Subcutaneous adipose tissue (tissue), 4 donors: ENCODE measurements around the gene NECTIN2. TPM values are rescaled to one million over a fixed set of nuclear protein-coding genes. Genes with fewer than 3 reads are reported as not detected.
"Not testable (repeated sequence)": the region's sequence is repeated elsewhere in the genome, so short reads cannot be mapped to it uniquely, and the experiment has no call there.

Experiments
- total RNA-seq, 4 donors: library from RNA; depleted of rRNA; stranded (reverse); fragments of >200 nt; gene quantifications; one replicate each; pipeline ENCODE4 v1.1.0, GENCODE V29; 2016
- TF ChIP-seq, protein P1 (sequence below): fragments of 450-650 bp; IDR thresholded peaks from one replicate; pipeline ENCODE4 v1.5.1; 2016; ENCODE audit warnings: low read depth, mild to moderate bottlenecking, control low read depth, antibody characterized with exemption, moderate library complexity

NECTIN2 gene
- total RNA-seq, 4 donors from 2014 or later = 20.4 to 49.9 (median 24.1) TPM

DNA sequence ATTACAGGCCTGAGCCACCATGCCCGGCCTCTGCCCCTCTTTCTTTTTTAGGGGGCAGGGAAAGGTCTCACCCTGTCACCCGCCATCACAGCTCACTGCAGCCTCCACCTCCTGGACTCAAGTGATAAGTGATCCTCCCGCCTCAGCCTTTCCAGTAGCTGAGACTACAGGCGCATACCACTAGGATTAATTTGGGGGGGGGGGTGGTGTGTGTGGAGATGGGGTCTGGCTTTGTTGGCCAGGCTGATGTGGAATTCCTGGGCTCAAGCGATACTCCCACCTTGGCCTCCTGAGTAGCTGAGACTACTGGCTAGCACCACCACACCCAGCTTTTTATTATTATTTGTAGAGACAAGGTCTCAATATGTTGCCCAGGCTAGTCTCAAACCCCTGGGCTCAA, 63.7 kb downstream of the NECTIN2 start:
- TF ChIP-seq, protein P1, sequence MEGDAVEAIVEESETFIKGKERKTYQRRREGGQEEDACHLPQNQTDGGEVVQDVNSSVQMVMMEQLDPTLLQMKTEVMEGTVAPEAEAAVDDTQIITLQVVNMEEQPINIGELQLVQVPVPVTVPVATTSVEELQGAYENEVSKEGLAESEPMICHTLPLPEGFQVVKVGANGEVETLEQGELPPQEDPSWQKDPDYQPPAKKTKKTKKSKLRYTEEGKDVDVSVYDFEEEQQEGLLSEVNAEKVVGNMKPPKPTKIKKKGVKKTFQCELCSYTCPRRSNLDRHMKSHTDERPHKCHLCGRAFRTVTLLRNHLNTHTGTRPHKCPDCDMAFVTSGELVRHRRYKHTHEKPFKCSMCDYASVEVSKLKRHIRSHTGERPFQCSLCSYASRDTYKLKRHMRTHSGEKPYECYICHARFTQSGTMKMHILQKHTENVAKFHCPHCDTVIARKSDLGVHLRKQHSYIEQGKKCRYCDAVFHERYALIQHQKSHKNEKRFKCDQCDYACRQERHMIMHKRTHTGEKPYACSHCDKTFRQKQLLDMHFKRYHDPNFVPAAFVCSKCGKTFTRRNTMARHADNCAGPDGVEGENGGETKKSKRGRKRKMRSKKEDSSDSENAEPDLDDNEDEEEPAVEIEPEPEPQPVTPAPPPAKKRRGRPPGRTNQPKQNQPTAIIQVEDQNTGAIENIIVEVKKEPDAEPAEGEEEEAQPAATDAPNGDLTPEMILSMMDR = no peak

DNA sequence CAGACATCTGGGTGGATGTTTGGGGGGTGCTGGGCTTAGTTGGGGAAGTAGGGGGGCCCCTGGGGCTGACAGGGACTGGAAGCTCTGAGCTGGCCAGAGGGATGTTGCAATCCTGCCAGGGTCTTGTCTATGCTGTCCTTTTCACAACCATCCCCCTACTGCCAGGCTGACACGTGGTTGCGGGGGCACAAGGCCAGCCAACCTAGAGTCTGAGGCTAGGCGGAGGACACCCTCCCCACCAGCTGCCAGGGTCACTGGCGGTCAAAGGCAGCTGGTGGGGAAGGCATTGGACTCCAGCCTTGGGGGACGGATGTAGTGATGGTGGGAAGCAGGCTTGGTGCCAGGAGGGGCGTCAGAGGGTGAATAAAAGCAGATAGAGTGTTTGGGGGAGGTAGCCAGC, 66.8 kb downstream of the NECTIN2 start:
- TF ChIP-seq, protein P1 = no peak

DNA sequence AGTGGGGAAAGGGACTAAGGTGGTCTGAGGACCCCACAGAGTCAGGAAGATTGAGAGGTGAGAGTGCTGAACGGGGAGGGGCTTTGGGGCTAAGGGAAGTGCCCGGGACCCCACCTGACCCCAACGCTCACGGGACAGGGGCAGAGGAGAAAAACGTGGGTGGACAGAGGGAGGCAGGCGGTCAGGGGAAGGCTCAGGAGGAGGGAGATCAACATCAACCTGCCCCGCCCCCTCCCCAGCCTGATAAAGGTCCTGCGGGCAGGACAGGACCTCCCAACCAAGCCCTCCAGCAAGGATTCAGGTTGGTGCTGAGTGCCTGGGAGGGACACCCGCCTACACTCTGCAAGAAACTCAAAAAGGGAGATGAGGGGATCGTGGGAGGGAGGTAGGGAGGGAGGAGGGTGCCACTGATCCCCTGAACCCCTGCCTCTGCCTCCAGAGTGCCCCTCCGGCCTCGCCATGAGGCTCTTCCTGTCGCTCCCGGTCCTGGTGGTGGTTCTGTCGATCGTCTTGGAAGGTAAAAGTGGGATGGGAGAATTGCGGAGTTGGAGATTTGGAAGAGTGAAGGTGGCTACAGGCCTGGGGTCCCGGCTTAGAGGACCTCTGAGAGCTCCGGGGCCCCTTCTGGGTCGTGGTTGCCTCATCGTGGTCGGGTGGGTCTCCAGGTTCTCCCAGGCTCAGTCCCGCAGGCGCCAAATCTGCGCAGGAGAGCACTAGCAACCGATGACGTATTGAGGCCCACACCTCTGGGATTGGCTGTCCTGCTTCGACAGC, 68.5 kb downstream of the NECTIN2 start, which contains the start of gene APOC1:
APOC1 (plus strand) TSS at position 176 of the 774 bp plus-strand sequence; CDS start at position 460, 284 bp downstream.
- TF ChIP-seq, protein P1 = not testable (repeated sequence)

DNA sequence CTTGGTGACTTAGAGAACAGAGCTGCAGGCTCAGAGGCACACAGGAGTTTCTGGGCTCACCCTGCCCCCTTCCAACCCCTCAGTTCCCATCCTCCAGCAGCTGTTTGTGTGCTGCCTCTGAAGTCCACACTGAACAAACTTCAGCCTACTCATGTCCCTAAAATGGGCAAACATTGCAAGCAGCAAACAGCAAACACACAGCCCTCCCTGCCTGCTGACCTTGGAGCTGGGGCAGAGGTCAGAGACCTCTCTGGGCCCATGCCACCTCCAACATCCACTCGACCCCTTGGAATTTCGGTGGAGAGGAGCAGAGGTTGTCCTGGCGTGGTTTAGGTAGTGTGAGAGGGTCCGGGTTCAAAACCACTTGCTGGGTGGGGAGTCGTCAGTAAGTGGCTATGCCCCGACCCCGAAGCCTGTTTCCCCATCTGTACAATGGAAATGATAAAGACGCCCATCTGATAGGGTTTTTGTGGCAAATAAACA, 78.2 kb downstream of the NECTIN2 start:
- TF ChIP-seq, protein P1 = no peak

DNA sequence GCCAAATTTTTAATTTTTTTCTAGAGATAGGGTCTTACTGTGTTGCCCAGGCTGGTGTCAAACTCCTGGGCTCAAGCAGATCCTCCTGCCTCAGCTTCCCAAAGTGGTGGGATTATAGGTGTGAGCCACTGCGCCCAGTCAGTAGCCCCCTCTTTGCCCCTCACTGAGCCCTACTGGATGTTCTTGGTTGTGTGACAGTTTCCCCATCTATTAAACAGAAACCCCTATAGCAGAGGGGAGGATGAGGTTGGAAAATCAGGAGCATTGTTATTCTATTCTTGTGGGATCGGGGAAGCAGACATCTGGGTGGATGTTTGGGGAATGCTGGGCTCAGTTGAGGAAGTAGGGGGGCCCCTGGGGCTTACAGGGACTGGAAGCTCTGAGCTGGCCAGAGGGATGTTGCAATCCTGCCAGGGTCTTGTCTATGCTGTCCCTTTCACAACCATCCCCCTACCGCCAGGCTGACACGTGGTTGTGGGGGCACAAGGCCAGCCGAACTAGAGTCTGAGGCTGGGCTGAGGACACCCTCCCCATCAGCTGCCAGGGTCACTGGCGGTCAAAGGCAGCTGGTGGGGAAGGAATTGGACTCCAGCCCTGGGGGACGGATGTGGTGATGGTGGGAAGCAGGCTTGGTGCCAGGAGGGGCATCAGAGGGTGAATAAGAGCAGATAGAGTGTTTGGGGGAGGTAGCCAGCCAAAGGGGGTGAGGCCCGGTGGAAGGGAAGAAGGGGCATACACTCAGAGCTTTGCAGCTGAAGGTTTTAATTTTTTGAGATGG, 79.2 kb downstream of the NECTIN2 start:
- TF ChIP-seq, protein P1 = no peak

DNA sequence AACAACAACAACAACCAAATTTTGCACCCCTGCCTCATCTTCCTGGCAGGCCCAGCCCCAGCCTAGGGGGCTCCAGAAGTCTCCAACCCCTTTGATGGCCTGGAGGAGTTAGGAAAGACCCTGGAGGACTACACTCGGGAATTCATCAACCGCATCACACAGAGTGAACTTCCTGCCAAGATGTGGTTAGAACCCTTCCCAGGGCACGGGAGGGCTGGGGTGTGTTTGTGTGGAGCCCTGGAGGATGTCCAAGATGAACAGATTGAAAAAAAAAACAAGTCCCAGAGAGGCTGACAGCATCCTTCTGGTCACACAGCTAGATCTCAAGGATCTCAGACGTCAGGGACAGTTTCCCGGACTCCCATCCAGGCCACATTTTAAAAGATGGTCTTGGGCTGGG, 81.6 kb downstream of the NECTIN2 start:
- TF ChIP-seq, protein P1 = no peak

DNA sequence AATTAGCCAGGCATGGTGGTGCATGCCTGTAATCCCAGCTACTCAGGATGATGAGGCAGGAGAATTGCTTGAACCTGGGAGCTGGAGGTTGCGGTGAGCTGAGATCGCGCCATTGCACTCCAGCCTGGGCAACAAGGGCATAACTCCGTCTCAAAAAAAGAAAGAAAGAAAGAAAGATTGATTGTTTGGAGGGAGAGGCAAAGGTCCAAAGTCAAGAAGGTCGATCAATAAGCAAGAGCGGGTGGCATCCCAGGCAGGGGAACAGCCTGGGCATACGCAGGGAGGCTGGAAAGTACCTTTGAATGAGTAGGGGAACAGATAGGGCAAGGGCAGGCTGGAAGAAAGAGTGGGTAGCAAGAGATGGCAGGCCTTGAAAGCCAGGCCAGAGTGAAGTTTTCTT, 84.0 kb downstream of the NECTIN2 start:
- TF ChIP-seq, protein P1 = no peak
